Body of pancreas (tissue), 4 donors: ENCODE data around the gene ELF2.

Experiments used
- CTCF ChIP-seq, 7 experiments: fragments of 450-650 bp in 4 of 7; fragments of 200-600 bp in 3 of 7; sonication (generic) in 3 of 7; IDR thresholded peaks; one replicate each; pipeline ENCODE4 v1.5.1; 2016 to 2019; ENCODE audit warnings: antibody characterized with exemption in 7 of 7
- POLR2A ChIP-seq, 3 donors: fragments of 450-650 bp; IDR thresholded peaks; one replicate each; pipeline ENCODE4 v1.6.1; 2016; ENCODE audit warnings: antibody characterized with exemption in 3 of 3, mild to moderate bottlenecking in 2 of 3

DNA sequence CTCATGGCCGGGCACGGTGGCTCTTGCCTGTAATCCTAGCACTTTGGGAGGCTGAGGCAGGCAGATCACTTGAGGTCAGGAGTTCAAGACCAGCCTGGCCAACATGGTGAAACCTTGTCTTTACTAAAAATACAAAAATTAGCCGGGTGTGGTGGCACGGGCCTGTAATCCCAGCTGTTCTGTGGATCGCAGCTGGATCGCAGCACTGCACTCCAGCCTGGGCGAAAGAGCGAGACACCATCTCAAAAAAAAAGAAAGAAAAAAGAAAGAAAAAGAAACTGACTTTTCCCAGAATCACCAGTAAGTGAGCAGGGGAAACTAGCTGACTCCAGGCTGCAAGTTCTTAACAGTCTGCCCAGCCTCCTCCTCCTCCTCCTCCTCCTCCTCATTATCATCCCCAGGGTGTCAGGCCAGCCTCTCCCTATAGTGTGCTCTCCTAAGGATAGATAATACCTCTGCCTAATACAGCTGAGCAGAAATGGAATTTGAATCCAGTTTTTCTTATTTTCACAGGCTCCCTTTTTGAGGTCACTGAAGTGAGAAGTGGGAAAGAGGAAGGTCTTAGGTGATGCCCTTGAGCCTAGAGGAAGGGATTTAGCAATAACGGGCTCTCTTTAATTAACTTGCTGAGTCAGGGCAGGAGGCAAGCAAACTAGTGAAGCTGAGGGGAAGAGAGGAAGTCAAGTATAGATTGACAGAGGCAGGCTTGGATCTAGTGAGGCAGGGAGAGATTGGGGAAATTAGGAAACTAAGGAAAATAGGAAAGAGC is 11.8 kb upstream of the ELF2 start:
- no peak for TF ChIP-seq POLR2A (IDR thresholded peaks at IDR 0.05)
- no peak for TF ChIP-seq CTCF (IDR thresholded peaks at IDR 0.05)
